GM21619 (cell line): ENCODE results near the gene MAN2A1.

Experiments used
- ATAC-seq: cut with Tn5 transposase; IDR thresholded peaks from one replicate; pipeline ENCODE4 v1.9.1; 2021; ENCODE audit not compliant: unreplicated experiment

MAN2A1 gene

DNA sequence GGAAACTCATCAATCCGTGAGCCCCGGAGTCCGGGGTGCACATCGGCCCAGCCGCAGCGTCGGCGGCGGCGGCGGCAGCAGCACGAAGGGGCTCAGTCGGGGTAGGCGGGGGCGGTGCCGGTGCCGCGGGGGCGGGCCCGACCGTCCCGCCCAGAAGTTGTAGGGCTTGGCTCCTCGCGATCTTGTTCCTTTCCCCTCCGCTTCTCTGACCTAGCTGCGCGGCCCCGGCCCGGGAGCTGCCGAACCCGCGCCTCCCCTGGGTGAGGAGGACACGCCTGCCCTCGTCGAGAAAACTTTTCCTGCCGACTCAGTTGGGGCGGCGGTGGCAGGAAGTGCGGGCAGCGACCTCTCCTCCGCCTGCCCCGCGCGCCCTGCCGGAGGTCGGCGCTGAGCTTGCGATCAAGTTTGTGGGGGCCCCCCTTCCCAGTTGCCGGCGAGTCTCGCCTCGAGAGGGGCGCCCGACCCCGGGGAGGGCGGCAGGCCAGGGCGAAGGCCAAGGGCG lies at the start of gene MAN2A1:
TSS of gene MAN2A1 (plus strand) at position 188 of the 502 bp plus-strand sequence. CDS start 491 bp downstream, outside the sequence.
- peak; percentile 53 for ATAC-seq

DNA sequence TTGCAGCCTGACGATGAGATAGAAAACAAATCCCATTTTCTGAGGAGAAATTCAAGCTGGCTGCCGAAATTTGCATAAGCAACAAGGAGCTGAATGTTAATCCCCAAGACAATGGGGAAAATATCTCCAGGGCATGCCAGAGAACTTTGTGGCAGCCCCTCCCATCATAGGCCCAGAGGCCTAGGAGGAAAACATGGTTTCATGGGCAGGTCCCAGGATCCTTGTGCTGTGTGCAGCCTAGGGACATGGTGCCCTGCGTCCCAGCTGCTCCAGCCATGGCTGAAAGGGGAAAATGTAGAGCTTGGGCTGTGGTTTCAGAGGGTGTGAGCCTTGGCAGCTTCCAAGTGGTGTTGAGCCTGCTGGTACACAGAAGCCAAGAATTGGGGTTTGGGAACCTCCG lies 48.8 kb upstream of the MAN2A1 start:
- ATAC-seq = no peak

DNA sequence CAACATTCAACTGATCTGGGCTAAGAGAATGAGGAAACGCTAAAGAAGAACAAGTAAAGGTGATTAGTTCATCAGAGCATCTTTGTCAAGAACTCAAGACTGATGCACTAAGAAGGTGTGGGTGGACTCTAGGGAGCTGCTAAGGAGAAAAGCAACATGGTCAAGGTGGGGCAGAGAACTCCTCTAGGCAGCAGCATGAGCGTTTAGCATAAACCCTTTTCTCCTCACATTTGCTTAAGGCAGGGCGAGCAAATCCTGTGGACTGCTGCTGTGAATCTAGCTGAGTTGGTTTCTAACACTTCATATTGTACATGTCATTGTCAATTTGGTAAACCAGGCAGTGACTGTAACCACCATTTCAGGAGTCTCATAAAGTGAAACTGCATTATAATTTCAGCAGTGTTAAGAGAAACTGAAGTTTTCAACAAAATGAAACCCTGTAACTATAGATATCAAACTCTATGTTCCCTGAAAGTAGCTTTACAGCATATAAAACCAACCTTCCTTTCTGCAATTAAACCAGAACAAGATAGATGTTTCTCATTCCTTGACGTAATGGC lies 45.9 kb upstream of the MAN2A1 start:
- ATAC-seq = no peak

DNA sequence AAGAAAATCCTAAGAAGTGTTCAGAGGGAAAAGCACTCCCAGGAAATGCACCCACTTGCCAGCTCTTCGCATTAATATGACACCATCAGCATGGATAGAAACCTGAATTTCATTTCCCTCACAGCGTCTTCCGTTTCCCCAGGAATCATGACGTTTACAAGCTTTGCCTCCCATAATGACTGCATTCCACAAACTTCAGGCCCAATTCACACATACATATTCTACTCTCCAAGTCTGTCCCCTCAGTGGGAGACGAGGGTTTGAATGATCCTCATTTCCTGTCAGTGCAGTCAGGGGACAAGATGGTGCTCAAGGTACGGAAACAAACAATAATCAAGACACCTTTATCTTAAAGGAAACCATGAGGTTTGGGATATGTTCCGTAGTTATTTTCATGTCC lies 44.9 kb upstream of the MAN2A1 start:
- ATAC-seq = no peak

- no peak for ATAC-seq
Observed at GRCh38 chr5:109645707-109646192, 44.0 kb upstream of the MAN2A1 start.

GRCh38 chr5:109649318-109649717 lies 40.4 kb upstream of the MAN2A1 start:
- no peak for ATAC-seq

DNA sequence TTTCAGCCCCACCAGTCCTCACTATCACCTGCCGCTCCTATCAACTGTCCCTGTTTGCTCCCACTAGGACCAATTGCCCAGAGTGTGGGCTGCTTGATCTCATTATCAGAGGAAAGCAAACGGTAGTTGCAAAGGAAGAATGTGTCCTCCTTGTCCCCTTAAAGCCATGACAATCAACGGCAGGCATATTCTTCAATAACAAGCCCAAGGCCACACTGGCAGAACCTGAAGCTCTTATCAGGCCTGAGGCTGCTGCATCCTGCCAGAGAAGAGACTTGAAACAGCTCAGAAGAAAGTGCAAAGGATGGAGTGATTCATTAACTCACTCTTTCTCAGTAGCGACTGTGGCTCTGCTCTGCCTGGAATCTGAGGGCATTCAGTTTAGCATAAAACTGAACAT lies 39.2 kb upstream of the MAN2A1 start:
- no peak for ATAC-seq

- ATAC-seq = no peak
Observed at GRCh38 chr5:109652096-109652495, 37.6 kb upstream of the MAN2A1 start.

DNA sequence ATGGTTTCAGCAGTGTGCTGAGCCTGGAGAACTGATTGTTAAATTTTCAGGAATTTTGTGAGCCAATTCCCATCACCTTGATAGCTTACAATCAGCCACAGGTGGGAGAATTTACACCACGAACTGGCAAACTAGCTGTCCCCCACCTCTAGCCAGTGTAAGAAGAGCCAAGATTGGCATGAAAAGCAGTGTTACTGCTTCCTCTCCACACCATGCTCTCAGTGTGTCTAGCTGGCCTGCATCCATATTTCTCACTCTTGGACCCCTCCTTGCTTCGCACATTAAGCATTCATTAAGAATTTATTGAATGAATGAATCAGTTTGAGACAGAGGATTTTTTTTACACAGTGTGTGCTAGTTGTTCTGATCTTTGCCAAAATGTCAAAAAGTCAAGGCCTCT lies 36.7 kb upstream of the MAN2A1 start:
- no peak for ATAC-seq

GRCh38 chr5:109653561-109654239 lies 36.0 kb upstream of the MAN2A1 start:
- no peak for ATAC-seq

DNA sequence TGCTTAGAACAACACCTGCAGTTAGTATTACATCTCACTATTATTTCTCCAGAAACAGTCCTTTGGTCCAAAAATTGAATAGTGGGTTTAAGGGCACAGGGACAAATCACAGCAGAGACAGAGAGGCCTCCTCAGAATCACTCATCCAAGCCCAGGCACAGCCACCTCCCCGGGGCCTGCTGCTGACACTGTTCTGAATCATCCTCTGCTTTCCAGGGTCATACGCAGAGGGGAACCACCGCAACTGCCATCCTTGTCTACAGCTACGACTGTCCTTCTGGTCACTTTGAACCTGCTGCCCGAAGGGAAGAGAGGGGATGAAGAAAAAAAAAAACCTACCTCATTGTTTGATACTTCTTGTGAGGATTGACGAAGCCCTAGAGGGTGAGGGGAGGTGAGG lies 35.3 kb upstream of the MAN2A1 start:
- no peak for ATAC-seq

DNA sequence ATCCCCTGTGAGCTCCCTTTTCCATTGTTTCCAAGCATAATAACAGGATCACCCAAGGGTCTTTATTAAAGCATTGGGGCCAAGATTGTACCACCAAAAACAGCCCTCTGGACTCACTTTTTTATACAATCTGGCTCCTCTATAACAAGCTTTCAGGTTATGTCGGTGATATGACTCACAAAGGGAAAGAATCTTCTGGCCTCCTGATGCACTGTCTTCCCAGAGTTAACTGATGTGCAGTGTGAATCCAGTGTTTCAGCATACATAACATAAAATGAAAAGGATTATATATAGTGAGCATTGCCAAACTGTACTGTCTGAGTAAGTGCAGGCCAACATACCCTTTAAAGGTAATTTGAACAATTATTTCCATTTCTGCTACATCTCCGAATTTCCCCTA lies 33.9 kb upstream of the MAN2A1 start:
- ATAC-seq = no peak

GRCh38 chr5:109656829-109657228 lies 32.9 kb upstream of the MAN2A1 start:
- ATAC-seq = no peak

- ATAC-seq = no peak
Observed at GRCh38 chr5:109659901-109660300, 29.8 kb upstream of the MAN2A1 start.

DNA sequence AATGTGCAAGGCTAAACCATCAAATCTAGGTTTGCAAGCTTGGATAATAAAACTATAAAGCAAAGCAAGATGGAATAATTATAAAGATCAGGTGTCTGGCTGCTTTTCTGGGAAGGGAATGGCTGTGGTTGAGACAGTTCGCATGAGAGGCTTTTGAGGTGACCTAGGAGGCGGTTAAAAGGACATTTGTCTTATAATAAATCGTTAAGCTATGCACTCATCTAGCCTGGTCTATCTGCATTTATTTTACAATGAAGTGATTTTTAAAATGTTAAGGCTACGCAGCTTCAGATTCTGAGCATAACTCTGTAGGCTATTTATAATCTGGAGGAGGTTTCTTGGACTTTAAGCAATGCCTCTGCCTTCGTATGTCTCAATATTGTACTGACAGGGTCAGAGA lies 29.4 kb upstream of the MAN2A1 start:
- ATAC-seq = no peak

DNA sequence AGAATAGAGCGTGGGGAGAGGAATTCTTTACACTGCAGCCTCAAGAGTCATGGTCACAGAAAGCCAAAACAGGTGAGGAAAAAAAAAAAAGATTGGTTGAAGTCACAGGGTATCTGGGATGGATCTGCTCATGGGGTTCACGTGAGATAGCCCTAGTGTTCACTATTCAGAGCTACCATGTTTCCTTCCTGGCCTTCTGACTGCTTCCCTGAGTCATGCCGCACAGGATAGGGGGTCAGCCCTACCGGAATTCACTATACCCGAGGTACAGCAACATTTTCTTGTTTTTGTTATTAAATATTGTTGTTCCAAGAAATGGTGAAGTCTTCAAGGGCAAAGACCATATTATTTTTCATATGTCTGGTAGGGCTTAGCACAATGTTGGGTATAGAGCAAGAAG lies 21.5 kb upstream of the MAN2A1 start:
- ATAC-seq = no peak

DNA sequence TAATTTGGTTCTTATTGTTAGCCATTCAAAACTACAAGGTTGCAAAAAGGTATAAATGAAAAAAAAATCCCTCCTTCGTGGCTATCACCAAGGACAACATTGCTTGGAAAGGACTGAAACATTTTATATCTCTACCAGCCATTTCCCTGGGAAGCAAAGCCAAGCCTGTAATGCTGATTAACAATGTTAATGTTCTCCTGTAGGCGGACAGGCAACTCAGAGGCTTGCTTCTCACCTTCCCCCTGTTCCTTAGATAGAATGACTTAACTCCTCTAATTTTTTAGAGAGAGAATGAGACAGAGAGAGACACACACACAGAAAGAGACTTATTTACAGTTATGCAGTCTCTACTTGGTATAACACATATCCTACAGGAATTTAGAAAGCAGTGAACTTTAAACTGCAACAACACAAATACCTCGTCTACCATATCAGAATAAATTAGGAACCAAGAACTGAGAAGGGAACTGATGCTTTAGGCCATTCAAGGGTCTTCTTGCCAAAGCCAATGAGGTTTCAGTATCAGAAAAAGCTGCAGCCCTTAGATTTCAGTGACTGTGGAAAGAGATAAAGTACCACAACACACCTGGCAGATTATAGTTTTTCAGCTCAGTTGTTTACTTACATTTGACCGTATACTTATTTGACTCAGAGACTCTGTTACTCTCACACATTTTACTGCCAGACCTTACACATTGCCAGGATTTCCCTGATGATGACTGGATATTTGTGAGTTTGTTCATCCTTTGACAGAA lies 20.9 kb upstream of the MAN2A1 start:
- peak; percentile 48 for ATAC-seq

- ATAC-seq = no peak
Observed at GRCh38 chr5:109669991-109670706, 19.6 kb upstream of the MAN2A1 start.

DNA sequence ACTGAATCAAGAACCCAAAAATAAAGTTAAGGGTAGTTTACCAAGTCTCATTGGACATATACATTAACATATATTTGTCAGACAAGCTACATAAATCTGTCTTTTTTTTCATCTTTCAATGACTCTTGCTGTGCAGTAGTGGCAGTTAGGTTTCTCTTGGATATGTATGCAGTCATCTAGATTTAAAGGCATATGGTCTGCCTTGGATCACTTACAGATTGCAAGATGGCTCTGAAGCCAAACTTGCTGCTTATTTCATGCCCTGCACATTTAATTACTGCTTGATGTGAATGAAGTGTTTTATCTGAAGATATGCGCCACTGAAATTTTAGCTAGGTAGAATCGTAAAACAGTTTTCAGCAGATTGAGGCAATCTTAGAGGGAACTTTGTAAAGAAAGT lies 18.6 kb upstream of the MAN2A1 start:
- no peak for ATAC-seq

DNA sequence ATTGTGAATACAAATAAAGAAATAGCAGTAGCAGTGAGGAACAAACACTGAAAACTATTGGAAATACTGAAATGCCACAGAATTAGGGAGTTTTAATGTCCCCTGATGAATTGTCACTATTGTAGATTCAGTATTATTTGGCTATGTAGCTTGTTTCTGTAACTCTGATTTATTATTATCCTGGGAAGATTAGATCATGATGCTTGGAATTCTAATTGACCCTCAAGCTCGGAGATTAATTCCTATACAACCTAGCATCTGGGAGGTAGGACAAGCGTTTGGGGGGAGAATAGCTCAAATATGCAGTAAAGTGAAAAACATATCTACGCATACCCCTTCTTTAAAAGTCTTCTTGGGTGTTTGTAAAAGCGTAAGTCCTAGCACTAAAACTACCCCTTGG lies 15.1 kb upstream of the MAN2A1 start:
- no peak for ATAC-seq

- ATAC-seq = no peak
Observed at GRCh38 chr5:109676920-109677319, 12.8 kb upstream of the MAN2A1 start.
